GM21360 (cell line): ENCODE results near the gene ARHGEF16.

Source experiments
- ATAC-seq: cut with Tn5 transposase; IDR thresholded peaks from one replicate; pipeline ENCODE4 v1.9.1; 2021; ENCODE audit warnings: mild to moderate bottlenecking, moderate library complexity; ENCODE audit not compliant: unreplicated experiment

ARHGEF16 gene

DNA sequence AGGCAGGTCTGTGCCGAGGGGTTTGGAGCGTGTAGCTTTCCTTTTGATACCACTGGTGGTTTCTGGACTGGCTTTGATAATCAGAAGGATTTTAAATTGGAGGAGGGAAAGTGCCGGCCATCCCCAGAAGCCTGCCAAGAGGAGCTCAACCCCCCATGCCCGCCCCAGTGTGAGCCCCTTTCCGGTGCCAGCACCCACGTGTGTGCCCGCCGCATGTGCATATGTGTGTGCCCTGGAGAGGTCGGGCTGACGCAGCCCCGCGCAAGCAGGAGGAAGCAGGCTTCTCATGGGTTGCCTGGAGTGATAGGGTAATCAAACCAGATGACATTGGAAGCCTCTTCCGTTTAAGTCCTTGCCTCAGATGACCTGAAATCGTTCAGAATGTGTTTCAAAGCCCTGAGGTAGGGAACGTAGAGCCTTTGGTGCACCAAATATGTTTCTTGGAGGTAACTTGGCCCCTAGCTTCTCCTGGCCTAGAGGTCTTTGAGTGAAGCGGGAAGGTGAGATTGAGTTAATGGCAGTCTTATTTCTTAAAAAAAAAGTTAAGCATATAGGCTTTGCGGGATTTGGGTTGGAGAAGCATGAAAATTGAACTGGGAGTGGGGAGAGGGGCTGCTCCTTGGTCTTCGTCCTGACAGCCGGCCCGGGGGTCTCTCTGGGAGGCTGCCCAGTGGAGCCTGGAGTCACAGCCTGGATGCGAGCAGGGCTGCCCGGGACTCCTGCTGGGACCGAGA is 34.1 kb upstream of the ARHGEF16 start:
- ATAC-seq, result no peak

DNA sequence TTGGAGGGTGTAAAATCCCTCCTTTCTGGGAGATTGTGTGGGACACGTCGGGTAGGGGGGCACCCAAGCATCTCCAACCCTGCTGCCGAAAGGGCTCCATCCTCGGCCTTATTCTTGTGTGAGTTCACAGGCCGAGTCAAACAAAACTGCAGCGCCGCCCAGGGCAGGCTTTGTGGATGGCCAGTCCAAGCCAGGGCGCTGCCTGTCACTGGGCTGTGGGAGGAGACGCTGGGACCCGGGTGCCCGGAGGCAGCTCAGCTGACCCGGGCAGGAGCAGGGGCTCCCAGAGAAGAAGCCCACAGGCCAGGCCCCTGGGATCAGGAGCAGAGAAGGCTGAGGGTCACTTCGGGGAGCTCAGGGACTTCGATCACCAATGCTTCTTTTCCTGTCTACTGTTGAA is 31.8 kb upstream of the ARHGEF16 start:
- no peak for ATAC-seq

DNA sequence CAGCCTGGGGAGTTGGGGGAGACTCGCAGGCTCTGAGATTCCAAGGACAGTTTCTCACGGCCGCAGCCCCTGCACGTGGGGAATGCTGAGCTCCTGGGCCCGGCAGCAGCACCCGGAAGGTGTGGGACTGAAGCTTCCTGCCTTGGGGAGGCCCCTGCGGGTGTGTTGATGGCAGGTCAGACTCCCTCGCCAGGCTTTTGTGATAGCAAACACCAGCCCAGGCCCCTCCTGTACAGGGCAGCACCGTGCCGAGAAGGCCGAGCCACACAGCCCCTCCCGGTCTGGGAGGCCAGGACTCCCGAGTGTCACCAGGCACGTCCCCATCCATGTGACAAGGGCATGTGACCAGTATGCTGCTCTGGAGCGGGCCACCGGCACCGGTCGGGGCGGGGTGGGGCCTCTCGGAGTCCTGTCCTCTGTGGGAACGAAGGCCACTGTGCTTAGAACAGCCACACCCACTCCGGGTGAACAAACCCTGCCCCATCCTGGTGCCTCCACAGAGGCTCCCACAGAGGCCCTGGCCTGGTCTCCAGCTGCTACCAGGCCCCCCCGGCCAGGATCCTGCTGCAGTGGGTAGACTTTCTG is 31.1 kb upstream of the ARHGEF16 start:
- ATAC-seq, result no peak

DNA sequence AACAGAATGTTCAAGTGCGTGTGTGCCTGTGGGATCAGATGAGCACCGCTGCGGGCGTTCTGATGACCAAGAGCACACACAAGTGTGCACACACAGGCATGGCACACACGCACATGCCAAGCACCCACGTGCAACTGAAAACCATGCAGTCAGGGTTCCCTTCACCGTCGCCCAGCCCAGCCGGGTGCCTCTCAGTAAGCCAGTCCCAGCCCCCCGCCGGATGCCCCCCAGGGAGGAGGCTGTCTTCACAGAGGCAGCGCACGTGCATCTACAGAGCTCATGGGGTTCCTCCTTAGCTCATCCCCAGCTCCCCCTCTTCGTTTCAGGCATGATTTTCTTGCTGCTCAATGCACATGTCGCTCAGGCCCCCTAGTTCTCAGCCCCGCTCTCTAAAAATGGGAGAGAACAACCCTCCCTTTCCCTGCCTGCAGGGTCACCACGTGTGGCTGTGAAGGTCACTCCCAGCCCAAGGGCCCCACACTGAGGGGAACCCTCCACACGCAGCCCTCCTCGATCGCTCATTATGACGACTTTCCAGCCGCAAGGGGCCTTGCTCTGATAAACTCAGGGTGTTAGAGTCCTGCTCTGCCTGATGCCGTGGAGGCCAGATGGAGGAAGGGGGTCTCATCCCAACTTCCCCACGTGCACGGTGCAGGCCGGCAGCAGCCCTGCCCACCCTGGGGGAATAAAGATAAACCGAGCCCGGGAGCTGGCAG is 30.4 kb upstream of the ARHGEF16 start:
- no peak for ATAC-seq

DNA sequence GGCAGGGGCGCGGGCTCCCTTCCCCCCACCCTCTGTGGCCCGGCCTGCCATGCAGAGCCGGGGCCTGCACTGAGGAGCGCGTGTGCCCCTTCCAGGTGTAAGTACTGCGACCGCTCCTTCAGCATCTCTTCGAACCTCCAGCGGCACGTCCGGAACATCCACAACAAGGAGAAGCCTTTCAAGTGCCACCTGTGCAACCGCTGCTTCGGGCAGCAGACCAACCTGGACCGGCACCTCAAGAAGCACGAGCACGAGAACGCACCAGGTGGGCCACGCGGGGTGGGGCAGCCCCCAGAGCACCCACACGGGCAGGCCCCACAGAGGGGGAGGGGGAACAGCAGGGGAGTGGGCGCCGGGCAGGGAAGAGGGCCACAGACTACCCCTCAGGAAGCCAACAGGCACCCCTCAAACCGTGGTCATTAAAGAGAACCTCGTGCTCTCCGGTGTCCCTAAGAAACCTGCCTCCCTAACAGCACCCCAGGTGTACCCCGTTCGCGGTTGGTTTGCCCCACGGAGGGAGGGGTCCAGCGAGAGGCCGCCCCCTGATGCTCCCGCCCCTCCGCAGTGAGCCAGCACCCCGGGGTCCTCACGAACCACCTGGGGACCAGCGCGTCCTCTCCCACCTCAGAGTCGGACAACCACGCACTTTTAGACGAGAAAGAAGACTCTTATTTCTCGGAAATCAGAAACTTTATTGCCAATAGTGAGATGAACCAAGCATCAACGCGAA is 28.8 kb upstream of the ARHGEF16 start:
- ATAC-seq, result no peak

DNA sequence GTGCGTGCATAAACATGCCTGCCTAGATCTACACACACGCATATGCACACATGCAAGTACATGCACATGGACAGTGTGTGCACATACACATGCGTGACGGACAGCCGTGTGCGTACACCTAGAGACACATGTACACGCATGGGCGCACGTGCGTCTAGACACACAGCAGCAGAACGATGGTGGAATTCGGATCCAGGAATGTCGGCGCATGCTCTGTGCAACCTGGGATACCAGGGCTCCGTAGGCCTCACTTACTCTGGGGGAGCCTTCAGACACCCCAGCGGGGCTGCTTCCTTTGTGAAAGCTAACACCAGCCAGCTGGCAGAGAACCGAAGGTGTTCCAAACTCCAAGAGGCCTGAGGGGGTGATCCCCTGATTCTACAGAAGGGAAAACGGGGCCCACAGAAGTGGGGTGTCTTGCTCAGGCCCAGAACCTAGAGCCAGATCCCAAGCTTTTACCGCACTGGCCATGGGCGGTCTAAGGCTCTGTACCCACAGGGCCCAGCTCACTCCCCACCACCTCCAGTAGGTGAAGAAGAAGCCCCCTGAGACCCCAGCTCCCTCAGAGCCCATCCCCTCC is 27.4 kb upstream of the ARHGEF16 start:
- no peak for ATAC-seq

DNA sequence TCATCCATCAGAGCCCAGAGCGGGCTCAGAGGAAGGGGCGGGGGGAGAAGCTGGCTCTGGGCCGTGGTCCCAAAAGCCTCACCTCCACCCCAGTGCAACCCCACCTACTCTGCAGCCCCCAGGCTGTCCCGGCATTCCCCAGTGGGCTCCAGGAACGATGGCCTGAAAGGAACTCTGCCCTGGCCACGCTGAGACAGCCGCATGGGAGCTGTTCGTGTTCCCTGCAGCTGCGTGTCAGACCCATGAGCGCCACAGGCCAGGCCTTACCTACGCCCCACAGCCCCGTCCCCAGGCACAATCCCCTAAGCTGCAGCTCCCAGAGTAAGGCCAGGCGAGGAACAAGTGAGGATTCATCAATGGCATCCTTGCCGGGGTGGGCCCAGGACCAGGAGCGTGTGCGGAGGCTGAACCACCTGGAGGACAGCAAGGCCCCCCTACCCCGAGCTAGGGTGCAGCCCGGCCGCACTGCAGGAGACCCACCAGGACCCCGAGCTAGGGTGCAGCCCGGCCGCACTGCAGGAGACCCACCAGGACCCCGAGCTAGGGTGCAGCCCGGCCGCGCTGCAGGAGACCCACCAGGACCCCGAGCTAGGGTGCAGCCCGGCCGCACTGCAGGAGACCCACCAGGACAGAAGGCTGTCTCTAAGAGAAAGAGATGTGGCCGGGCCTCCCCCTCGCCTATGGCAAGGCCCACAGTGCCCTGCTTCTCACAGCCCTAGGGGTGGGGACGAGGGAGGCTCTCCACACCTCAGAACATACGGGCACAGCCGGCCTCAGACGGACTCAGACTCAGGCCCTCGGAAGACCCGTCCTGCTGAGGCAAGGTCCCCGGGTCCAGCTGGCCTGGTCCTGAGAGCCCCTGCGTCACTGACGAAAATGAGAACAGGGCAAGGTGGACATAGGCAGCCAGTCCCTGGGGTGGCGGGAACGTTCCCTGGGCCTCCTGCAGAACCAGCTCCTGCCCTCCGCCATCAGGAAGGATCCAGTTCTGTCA is 26.5 kb upstream of the ARHGEF16 start:
- ATAC-seq, result no peak

DNA sequence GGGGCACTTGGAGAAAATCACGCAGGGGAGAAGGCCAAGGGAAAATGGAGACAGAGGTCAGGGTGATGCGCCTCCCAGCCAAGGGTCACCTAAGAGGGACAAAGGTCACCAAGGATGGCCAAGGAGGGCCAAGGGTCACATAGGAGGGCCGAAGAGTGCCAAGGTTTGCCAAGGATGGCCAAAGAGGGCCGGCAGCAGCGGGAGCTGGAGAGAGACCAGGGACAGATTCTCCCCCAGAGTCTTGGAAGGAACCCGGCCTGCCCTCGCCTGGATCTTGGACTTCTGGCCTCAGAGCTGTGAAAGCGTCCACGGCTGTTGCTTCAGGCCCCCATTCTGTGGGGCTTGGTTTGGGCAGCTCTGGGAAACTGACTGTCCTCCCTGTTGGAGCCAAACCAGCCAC is 25.6 kb upstream of the ARHGEF16 start:
- ATAC-seq, result no peak

DNA sequence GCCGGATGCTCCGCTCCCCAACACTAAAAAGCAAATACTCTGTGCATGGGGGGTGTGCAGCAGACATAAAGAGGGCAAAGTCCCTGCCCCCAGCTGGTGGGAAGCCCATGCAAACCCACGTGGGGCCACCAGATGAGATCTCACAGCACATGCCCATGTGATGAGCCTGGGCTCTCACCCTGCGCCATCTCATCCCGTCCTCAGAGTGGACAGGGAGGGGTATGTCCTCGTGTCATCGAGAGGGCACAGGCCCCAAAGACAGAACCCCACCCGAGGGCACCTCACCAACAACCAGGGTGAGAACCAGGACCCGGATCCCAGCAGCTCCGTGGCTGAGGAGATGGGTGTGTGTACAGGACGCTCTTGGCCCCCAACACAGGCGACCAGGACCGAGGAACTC is 25.1 kb upstream of the ARHGEF16 start:
- no peak for ATAC-seq

DNA sequence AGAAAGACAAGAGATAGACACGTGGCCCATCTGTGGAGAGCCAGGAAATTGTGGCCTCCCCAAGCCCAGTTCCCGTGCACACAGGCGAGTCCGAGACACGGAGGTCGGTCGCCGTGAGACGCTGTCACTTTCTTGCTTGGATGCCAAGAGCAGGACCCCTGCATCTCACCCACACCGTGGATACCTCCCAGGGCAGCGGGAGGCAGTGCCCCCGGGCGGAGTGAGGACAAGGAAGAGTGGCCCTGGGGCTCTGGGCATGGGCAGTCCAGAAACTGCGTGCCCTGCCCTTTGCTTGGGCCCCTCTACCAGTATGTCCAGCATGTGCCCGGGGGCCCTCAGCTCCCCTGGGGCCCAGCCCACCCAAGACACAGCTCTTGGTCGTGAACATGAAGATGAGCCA is 24.7 kb upstream of the ARHGEF16 start:
- ATAC-seq, result no peak

DNA sequence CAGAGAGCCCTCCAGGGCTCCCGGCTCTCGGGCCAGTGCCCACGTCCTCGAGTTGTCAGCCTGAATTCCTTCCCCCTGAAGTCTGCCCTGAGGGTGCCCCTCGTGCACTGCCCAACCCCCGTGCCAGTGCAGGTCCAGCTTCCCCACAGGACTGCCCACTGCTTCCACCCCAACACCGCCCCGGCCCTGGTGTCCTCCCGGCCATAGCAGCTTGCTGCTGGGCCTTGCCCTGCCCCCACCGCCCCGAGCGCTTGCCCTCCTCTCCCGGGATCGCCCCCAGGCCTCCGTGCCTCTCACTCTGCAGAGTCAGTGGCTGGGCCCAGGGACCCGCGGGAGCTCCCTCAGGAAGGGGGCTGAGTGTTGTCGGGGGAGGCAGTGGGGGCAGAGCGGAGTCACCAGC is 24.1 kb upstream of the ARHGEF16 start:
- ATAC-seq, result no peak

DNA sequence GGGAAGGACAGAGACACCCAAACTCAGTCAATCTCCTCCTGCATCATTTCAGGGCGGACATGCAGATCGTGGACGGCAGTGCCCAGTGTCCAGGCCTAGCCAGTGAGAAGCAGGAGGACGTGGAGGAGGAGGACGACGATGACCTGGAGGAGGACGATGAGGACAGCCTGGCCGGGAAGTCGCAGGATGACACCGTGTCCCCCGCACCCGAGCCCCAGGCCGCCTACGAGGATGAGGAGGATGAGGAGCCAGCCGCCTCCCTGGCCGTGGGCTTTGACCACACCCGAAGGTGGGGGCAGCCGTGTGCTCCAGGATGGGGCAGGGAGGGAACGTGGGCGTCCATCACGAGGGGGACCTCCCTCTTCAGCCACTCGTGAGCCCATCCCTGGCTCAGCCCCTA is 23.6 kb upstream of the ARHGEF16 start:
- no peak for ATAC-seq

DNA sequence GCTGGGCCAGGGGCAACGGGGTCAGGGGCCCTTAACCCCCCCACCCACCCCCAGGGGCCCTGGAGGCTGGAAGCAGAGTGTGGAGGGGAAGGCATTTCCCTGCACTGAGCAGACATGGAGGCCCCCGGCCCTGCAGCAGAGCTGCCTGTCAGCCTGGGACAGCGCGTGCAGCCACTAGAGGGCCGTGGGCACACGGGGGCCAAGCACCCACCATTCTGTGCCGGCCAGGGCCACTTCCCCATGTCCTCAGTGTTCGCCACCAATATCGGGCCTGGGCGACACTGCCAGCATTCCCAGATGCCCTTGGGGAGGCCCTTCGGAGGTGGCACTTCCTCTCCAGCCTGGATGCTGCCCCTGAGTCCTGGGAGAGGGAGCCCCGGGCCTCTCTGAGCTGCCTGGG is 23.2 kb upstream of the ARHGEF16 start:
- no peak for ATAC-seq

DNA sequence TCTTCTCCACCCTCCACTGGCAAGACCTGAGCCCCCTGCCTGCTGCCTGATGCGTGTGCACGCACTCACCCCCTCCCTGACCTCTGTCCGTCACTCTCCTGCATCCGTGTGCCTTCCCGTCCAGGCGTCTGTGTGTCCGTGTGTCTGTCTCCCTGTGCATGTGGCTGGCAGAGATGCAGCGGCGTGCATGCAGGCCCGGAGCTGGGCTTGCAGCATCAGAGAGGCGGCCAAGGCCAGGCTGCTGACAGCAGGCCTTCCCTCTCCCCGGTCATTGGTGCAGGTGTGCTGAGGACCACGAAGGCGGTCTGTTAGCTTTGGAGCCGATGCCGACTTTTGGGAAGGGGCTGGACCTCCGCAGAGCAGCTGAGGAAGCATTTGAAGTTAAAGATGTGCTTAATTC is 22.8 kb upstream of the ARHGEF16 start:
- ATAC-seq, result no peak

DNA sequence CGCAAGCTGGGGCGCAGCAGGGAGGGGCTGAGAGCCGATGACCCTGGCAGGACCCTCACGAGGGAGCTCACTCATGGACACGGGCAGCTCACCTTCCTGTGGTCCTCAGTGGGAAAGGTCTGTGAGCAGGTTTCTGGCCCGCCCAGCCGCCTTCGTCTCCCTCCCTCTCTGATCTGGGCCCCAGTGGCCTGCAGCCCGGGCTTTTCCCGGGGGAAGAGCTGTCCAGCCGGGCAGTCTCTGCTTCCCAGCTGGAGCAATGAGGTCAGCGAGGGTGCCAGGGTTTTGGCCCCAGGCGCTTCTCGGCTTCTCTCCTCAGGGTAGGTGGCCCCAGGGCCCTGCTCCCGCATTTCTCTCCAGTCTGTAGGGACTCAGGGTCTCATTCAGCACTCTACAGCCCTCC is 22.2 kb upstream of the ARHGEF16 start:
- ATAC-seq, result no peak

DNA sequence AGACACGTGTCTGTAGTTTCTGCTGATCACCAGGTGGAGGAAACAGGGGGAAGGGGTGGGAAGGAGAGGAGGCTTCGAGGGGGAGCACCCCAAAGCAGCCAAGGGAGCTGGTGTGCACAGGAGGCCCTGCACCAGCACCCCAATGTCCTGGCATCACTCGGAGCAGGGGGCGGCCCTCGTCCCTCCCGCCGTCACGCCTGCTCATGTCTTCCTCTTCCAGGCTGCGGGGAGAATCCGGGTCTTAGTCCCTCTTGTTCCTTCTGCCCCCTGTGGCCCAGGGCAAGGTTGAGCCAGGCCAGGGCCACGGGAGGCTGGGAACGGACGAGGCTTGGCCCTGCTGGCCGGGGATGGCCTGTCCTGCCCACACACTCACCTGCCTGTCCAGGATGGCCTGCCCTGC is 21.4 kb upstream of the ARHGEF16 start:
- no peak for ATAC-seq

DNA sequence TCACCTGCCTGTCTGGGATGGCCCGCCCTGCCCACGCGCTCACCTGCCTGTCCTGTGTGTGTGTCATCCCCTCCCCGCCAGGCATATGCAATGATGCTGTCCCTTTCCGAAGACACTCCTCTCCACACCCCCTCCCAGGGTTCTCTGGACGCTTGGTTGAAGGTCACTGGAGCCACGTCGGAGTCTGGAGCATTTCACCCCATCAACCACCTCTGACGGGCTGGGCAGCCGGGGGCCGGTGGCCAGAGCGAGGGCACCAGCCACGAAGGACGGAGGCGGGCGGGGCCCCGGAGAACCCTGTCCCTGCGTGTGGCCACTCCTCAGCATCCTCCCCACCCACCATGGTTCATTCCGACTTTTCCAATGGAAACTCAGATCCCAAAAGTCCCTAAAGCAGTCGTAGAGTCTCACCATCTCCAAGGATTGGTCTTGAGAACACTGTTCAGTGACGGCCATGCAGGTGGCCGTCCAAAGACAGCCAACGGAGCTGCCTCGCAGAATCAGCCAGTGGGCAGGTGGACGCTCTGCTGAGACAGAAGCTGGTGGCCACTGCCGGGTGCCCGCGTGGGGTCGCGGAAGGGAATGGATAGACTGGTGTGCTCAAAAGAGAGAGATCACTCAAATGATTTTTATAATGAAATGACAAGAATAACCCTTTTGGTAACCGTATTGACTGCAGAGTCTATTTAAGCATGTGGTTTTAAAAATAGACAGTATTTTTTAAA is 20.7 kb upstream of the ARHGEF16 start:
- no peak for ATAC-seq

DNA sequence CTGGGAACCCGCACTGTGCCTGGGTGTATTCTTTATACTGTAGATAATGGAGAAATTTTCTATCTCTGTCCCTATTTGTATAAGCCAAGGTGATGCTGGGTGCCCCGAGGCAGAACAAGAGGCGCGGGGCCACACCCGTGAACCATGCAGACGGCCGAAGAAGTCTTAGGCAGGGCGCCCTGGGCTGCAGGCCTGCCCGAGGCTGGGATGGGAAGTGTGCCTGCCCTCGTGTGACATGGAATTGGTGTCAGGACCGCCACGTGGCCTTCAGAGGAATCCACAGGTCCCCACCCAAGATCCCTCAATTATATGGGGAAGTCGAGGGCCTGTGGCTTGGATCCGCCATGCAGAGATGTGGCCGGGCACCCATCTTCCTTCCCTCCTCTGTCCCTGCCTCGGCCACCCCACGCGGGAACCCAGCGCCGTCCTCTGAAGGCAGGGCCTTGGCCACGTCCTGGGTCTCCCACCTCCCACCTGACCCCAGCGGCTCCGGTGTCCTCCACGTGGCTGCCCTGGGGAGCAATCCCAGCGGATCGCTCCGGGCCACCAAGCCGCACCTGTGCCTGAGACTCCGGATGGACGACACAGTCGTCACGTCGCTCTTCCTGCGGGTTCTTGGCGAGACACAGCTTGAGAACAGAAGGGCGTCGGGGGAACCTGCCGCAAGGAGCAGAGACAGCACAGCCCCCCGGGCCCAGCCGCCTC is 19.9 kb upstream of the ARHGEF16 start:
- ATAC-seq, result no peak

DNA sequence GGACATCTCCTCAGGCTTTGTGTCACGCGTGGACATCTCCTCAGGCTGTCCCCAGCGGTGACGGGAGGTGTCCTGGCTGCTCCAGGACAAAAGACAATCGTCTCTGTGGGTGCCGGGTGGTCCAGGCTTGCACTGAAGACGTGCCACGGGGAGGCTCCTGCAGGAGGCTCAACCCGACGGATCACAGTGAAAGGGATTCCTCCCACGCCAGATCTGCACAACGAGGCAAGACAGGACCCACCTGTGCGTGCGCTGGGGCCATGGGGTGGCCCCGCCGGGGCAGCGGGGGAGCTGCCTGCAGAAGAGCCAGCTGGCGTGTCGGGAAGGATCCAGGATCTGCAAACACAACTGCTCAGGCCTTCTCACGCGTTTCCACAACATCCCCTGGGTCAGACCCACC is 18.8 kb upstream of the ARHGEF16 start:
- no peak for ATAC-seq
